ENCODE data around the gene TOM1L1.

Gene TOM1L1

DNA sequence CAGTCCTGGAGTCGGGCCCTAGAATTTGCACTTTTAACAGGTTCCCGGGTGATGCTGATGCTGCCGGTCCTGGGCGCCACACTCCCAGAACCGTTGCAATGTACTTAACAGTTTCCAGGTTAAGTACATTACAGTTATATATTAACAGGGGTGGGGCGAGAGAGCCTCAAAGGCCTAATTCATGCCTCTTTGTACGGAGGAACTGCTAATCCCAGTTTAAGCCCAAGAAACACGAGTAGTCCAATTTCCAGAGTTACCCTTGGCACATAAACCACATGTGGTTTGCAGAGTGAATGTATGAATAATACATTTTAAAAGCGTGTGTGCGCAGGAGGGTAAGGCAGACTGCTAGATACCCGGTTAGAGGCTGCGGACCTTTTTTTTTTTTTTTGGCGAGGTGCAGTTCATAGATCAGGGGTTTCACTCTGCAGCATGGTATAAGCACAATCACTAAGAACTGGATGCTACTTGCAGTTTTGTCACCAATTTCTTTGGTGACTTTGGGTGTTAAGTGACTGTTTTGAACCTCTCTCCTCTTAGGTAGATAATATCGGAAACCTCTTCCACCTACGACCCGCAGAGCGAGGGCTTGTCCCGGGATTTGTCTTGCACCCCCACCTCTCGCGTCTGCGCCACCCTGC is 67.1 kb downstream of the TOM1L1 start:
- H3K4me2 ChIP-seq (ENCODE audit: low read length): peak overlapping the region; percentile 83
- H3K4me1 ChIP-seq: peaks cover 19% of the 10 kb centered on the region
- H3K79me2 ChIP-seq: peaks cover 8% of the 10 kb centered on the region
- no peaks in the 10 kb centered on the region for H3K27me3 ChIP-seq (ENCODE audit: control insufficient read depth, insufficient read depth, low read length)
- H3K36me3 ChIP-seq (ENCODE audit: control insufficient read depth, insufficient read depth, low read length): no peaks in the 10 kb centered on the region
- H2AFZ ChIP-seq: peak overlapping the region; percentile 99
- peak overlapping the region; percentile 80 for H3K27ac ChIP-seq
- peak overlapping the region; percentile 91 for H3K4me3 ChIP-seq (ENCODE audit: low read depth, low read length)
- no peaks in the 10 kb centered on the region for H3K9me3 ChIP-seq (ENCODE audit: control insufficient read depth, low read length)
- TF ChIP-seq, protein P1, sequence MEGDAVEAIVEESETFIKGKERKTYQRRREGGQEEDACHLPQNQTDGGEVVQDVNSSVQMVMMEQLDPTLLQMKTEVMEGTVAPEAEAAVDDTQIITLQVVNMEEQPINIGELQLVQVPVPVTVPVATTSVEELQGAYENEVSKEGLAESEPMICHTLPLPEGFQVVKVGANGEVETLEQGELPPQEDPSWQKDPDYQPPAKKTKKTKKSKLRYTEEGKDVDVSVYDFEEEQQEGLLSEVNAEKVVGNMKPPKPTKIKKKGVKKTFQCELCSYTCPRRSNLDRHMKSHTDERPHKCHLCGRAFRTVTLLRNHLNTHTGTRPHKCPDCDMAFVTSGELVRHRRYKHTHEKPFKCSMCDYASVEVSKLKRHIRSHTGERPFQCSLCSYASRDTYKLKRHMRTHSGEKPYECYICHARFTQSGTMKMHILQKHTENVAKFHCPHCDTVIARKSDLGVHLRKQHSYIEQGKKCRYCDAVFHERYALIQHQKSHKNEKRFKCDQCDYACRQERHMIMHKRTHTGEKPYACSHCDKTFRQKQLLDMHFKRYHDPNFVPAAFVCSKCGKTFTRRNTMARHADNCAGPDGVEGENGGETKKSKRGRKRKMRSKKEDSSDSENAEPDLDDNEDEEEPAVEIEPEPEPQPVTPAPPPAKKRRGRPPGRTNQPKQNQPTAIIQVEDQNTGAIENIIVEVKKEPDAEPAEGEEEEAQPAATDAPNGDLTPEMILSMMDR (IDR thresholded peaks at IDR 0.05): no peak
- no peak overlapping the region for H3K9ac ChIP-seq

DNA sequence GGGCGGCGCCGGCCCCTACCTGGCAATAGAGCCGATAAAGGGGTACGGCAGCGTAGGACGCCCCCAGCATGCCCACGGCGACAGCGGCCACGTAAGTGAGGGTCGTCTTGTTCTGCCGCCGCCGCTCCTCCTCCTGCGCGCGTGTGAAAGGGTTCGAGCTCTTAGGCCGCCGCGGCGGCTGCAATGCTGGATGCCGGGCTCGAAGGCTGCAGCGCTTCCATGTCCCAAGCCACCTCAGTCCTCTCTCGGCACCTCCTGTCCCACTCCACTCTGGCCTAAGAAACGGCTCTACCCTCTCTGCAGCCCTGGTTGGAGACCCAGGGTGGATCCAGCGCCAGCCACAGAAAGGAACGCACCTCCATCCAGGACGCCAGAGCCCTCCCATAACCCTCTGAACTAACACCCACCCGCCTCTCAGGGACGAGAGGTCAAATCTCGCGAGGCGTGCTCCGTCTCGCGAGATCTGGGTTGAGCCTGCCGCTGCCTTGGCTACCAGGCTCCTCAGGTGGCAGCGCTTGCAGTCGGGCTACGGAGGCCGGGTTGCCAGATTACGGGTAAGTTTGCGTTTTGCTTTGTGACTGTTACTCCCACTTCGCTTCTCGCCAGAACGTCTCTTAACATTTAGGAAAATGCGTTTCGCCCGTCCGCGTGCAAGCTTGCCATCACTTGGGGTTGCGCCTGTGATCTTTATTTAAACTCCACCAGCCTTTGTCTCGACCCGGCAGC is 67.8 kb downstream of the TOM1L1 start, which contains the start of the genes COX11 and STXBP4:
COX11 (minus strand) TSS at position 393 of the 726 bp plus-strand sequence; CDS start at position 385, 8 bp downstream.
STXBP4 (plus strand) TSS at position 504 of the 726 bp plus-strand sequence. CDS start 17,455 bp downstream, outside the sequence.
- Histone ChIP-seq H3K9me3 (ENCODE audit: control insufficient read depth, low read length) (no peaks in the 10 kb centered on the region), H2AFZ (peak within 1 kb of the TSS; percentile 99), H3K36me3 (ENCODE audit: control insufficient read depth, insufficient read depth, low read length) (no peaks in the 10 kb centered on the region), H3K27me3 (ENCODE audit: control insufficient read depth, insufficient read depth, low read length) (no peaks in the 10 kb centered on the region), H3K4me1 (peaks cover 19% of the 10 kb centered on the region), H3K4me3 (ENCODE audit: low read depth, low read length) (peak within 1 kb of the TSS; percentile 91), H3K27ac (peak within 1 kb of the TSS; percentile 80), H3K4me2 (ENCODE audit: low read length) (peak within 1 kb of the TSS; percentile 83), H3K79me2 (peaks cover 8% of the 10 kb centered on the region), H3K9ac (peak within 1 kb of the TSS; percentile 79)
- TF ChIP-seq, protein P1 (IDR thresholded peaks at IDR 0.05): peak; percentile 29

DNA sequence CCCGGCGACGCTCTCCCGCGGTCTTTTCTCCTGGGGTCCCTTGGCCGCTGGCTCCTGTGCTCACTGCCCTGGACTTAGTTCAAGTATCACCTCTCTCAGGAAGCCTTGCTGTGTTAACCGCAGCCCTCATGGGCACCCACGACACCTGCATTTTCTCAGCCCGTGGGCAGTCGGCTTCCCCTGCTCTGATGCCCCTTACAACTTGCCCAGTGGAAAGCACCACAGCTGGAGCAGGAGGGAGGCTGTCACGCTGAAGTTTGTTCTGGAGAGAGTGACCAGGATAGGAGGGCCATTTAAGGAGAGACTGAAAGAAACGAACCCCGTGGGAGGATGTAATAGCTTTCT is 68.3 kb downstream of the TOM1L1 start:
- H3K9ac ChIP-seq: peak overlapping the region; percentile 79
- TF ChIP-seq, protein P1 (IDR thresholded peaks at IDR 0.05): no peak
- peak overlapping the region; percentile 80 for H3K27ac ChIP-seq
- peak overlapping the region; percentile 99 for H2AFZ ChIP-seq
- H3K4me3 ChIP-seq (ENCODE audit: low read depth, low read length): peak overlapping the region; percentile 91
- peaks cover 19% of the 10 kb centered on the region for H3K4me1 ChIP-seq
- H3K27me3 ChIP-seq (ENCODE audit: control insufficient read depth, insufficient read depth, low read length): no peaks in the 10 kb centered on the region
- H3K9me3 ChIP-seq (ENCODE audit: control insufficient read depth, low read length): no peaks in the 10 kb centered on the region
- H3K36me3 ChIP-seq (ENCODE audit: control insufficient read depth, insufficient read depth, low read length): no peaks in the 10 kb centered on the region
- H3K79me2 ChIP-seq: peaks cover 8% of the 10 kb centered on the region
- H3K4me2 ChIP-seq (ENCODE audit: low read length): peak overlapping the region; percentile 83

DNA sequence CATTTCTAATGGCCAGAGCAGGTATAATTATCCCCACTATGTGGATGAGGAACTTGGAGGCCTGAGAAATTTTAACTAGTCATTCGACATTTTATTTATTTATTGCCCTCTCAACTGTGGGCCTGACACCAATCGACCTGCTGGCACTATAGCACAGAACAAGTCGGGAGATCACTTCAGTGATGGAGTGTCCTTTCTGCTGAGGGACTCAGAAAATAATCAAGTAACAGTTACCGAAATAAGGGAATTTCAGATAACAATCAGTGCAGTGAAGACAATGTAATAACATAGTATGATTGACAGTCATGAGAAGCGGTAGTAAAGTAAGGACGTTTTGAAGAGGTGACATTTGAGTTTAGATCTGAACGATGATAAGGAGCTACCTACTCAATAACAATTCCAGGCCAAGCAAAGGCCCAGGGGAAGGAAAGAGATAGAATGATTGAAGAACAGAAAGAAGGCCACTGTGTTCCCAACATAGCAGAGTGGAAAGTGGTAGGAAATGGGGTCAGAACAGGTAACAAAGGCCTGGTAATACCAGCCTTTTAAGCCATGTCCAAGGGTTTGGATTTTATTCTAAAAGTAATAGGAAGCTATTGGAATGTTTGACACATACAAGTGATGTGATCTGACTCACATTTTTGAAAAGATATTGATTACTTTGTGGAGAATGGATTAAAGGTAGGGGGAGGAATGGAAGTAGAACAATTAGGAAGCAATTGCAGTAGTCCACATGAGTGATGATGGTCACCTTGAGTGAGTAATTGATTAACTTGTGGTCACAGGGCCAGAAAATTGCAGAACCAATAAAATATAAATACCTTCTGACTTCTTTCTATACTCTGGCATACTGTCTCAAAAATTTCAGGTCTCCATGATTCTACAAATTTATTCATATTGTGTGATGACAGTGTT is 69.3 kb downstream of the TOM1L1 start:
- Histone ChIP-seq H3K9me3 (ENCODE audit: control insufficient read depth, low read length) (no peaks in the 10 kb centered on the region), H3K4me1 (peaks cover 19% of the 10 kb centered on the region), H2AFZ (peak overlapping the region; percentile 99), H3K79me2 (peaks cover 8% of the 10 kb centered on the region), H3K27me3 (ENCODE audit: control insufficient read depth, insufficient read depth, low read length) (no peaks in the 10 kb centered on the region), H3K36me3 (ENCODE audit: control insufficient read depth, insufficient read depth, low read length) (no peaks in the 10 kb centered on the region), H3K9ac (peak overlapping the region; percentile 79), H3K27ac (peak overlapping the region; percentile 80), H3K4me3 (ENCODE audit: low read depth, low read length) (peak overlapping the region; percentile 91), H3K4me2 (ENCODE audit: low read length) (peak overlapping the region; percentile 83)
- TF ChIP-seq, protein P1 (IDR thresholded peaks at IDR 0.05): no peak

All from parathyroid adenoma (tissue), 2 donors.